Measurements from ENCODE around the gene RARRES2. TPM values are rescaled to one million over a fixed set of nuclear protein-coding genes. Genes with fewer than 3 reads are reported as not detected.
A peak's percentile ranks its signal among the peaks of the same experiment; 100 is the strongest.

Gene RARRES2
- total and polyA plus RNA-seq, 2 of the 13 experiments (the other 11 are each of a cell fraction or from before 2014, with no cell fraction given) = 134 to 172 TPM

- TF ChIP-seq ARID4A (CRISPR knock-in tag; IDR thresholded peaks at IDR 0.05; ENCODE audit: borderline replicate concordance) = 0 out of 2 replicates have a peak, but pooled peaks have one; percentile 1
- no peak for TF ChIP-seq LCORL (IDR thresholded peaks at IDR 0.05)
- TF ChIP-seq LCORL (CRISPR knock-in tag; IDR thresholded peaks at IDR 0.05) = 0 out of 2 replicates have a peak, but pooled peaks have one; percentile 52
- TF ChIP-seq ZNF281 (CRISPR knock-in tag; IDR thresholded peaks at IDR 0.05; ENCODE audit: borderline replicate concordance) = peak; percentile 59; the same call in 1 of the 2 replicates
- no peak for TF ChIP-seq WIZ (CRISPR knock-in tag; IDR thresholded peaks at IDR 0.05)
- no peak for TF ChIP-seq AGO2 (optimal IDR thresholded peaks at IDR 0.05; ENCODE audit: low read depth, low read length)
- peak; percentile 86 for TF ChIP-seq ESRRA (CRISPR knock-in tag; IDR thresholded peaks at IDR 0.05; ENCODE audit: low read depth)
- TF ChIP-seq KDM2A (CRISPR knock-in tag; IDR thresholded peaks at IDR 0.05; ENCODE audit: borderline replicate concordance, low read depth) = peak; percentile 33; the same call in 1 of the 2 replicates
- TF ChIP-seq NR2F1 (CRISPR knock-in tag; IDR thresholded peaks at IDR 0.05) = peak in 1 of 2 experiments; percentile 58; a peak in 1 of 4 replicates
- TF ChIP-seq TBX2 (CRISPR knock-in tag; IDR thresholded peaks at IDR 0.05; ENCODE audit: borderline replicate concordance) = 0 out of 2 replicates have a peak, but pooled peaks have one; percentile 15
Observed at GRCh38 chr7:150376560-150376959, 35.1 kb upstream of the RARRES2 start (continued).

All from HepG2 (cell line).